HepG2 (cell line): ENCODE data around the gene JAZF1. TPM values are rescaled to one million over a fixed set of nuclear protein-coding genes. Genes with fewer than 3 reads are reported as not detected.

ENCODE experiments used
- ATAC-seq: fragments of 200-7000 bp; cut with Tn5 transposase; 3 replicates; pipeline ENCODE4 v1.9.1; 2020; ENCODE audit warnings: mild to moderate bottlenecking, moderate library complexity
- BruUV-seq: library from RNA; stranded (reverse); fragments of 400-500 nt; replicated peaks from 2 replicates; lab custom pipeline; 2021; lab: Mats Ljungman, UMichigan
- CTCF ChIA-PET: fragments of 300-600 bp; formaldehyde crosslinking; extraction: SDS; loops from one replicate; lab custom pipeline; 2021; ENCODE audit warnings: low total read pairs, inconsistent platforms, low intra/inter-chr PET ratio; lab: Yijun Ruan, JAX
- POLR2A ChIA-PET: fragments of 350-600 bp; sonication (Branson Sonifier 250); formaldehyde crosslinking; loops from one replicate; lab custom pipeline; 2020; ENCODE audit warnings: antibody characterized with exemption, inconsistent platforms; lab: Yijun Ruan, JAX
- DNase-seq: peaks from one replicate; pipeline ENCODE4 v3.0.0-alpha.2; 2015; ENCODE audit warnings: low spot score
- FAIRE-seq: peaks from 3 replicates; lab custom pipeline; 2011; peaks lifted over from hg19 to GRCh38; lab: Jason Lieb, UNC
- H2AFZ ChIP-seq: one replicate; pipeline ENCODE4 v1.6.1; 2011; ENCODE audit warnings: low read length, inconsistent platforms
- H3K27ac ChIP-seq: fragments of 300-600 bp; 3 replicates; pipeline ENCODE4 v1.8.0; 2011; ENCODE audit warnings: mixed run types, mild to moderate bottlenecking, mixed read lengths, low read length, inconsistent platforms; ENCODE audit not compliant: insufficient read depth; ENCODE audit errors: extremely low read length
- H3K27me3 ChIP-seq, 2 experiments: fragments of 200-600 bp in 1 of 2; 2 replicates in 1 of 2; 3 replicates in 1 of 2; pipeline versions ENCODE4 v1.6.0 to v1.8.0; 2011; ENCODE audit warnings: low read length in 2 of 2, mild to moderate bottlenecking in 2 of 2, moderate library complexity in 2 of 2, inconsistent platforms in 1 of 2; ENCODE audit not compliant: insufficient read depth in 2 of 2, control insufficient read depth in 1 of 2
- H3K36me3 ChIP-seq, 2 experiments: fragments of 200-600 bp in 1 of 2; replicated peaks in 1 of 2; 2 replicates in 1 of 2; 3 replicates in 1 of 2; pipeline versions ENCODE4 v1.5.1 to v1.8.0; 2011; ENCODE audit warnings: low read length in 2 of 2, inconsistent platforms in 1 of 2; ENCODE audit not compliant: insufficient read depth in 2 of 2, control insufficient read depth in 1 of 2
- H3K4me1 ChIP-seq: 2 replicates; pipeline ENCODE4 v1.5.1; 2012; ENCODE audit warnings: low read length, inconsistent platforms; ENCODE audit not compliant: insufficient read depth
- H3K4me2 ChIP-seq: 2 replicates; pipeline ENCODE4 v1.6.0; 2011; ENCODE audit warnings: low read depth, low read length, inconsistent platforms
- H3K4me3 ChIP-seq, 3 experiments: fragments of 200-600 bp in 1 of 3; sonication (generic), shearing (Covaris generic) in 1 of 3; replicated peaks in 1 of 3; 2 replicates each; pipeline ENCODE4 v1.5.1; 2011 to 2016; ENCODE audit warnings: low read length in 3 of 3, inconsistent platforms in 2 of 3, low read depth in 2 of 3, mild to moderate bottlenecking in 2 of 3, control low read depth in 1 of 3, mixed read lengths in 1 of 3; ENCODE audit not compliant: insufficient read depth in 1 of 3
- H3K79me2 ChIP-seq: one replicate; pipeline ENCODE4 v1.6.1; 2011; ENCODE audit warnings: low read length, inconsistent platforms; ENCODE audit not compliant: insufficient read depth
- H3K9ac ChIP-seq: 2 replicates; pipeline ENCODE4 v1.6.0; 2011; ENCODE audit warnings: mild to moderate bottlenecking, low read depth, low read length, inconsistent platforms; ENCODE audit not compliant: insufficient read depth
- H3K9me3 ChIP-seq: 2 replicates; pipeline ENCODE4 v1.5.1; 2012; ENCODE audit warnings: mild to moderate bottlenecking, low read length
- H4K20me1 ChIP-seq: 2 replicates; pipeline ENCODE4 v1.6.0; 2011; ENCODE audit warnings: inconsistent platforms, mild to moderate bottlenecking, low read length, moderate library complexity; ENCODE audit not compliant: insufficient read depth
- BCLAF1 ChIP-seq: fragments of 450-650 bp; IDR thresholded peaks from 2 replicates; pipeline ENCODE4 v1.6.1; 2017; ENCODE audit warnings: mild to moderate bottlenecking
- CC2D1A ChIP-seq: sonication (generic); formaldehyde crosslinking; IDR thresholded peaks from 2 replicates; pipeline ENCODE4 v1.8.1; 2023; ENCODE audit warnings: mild to moderate bottlenecking, missing genetic modification reagents
- ESRRA ChIP-seq: sonication (generic); formaldehyde crosslinking; IDR thresholded peaks from 2 replicates; pipeline ENCODE4 v1.5.1; 2020; ENCODE audit warnings: mild to moderate bottlenecking, low read depth, missing genetic modification reagents
- PHF20 ChIP-seq: sonication (generic); formaldehyde crosslinking; IDR thresholded peaks from 2 replicates; pipeline ENCODE4 v1.5.0; 2020; ENCODE audit warnings: mild to moderate bottlenecking, missing genetic modification reagents
- RBAK ChIP-seq: sonication (generic); formaldehyde crosslinking; IDR thresholded peaks from 2 replicates; pipeline ENCODE4 v1.5.1; 2020; ENCODE audit warnings: mild to moderate bottlenecking, missing genetic modification reagents
- ZMYM3 ChIP-seq: sonication (generic); formaldehyde crosslinking; IDR thresholded peaks from 2 replicates; pipeline ENCODE4 v1.5.1; 2020; ENCODE audit warnings: mild to moderate bottlenecking, missing genetic modification reagents
- ZNF160 ChIP-seq: sonication (generic); formaldehyde crosslinking; IDR thresholded peaks from 2 replicates; pipeline ENCODE4 v1.8.0; 2022; ENCODE audit warnings: mild to moderate bottlenecking, inconsistent platforms, missing genetic modification reagents
- ZNF543 ChIP-seq: sonication (generic); formaldehyde crosslinking; IDR thresholded peaks from 2 replicates; pipeline ENCODE4 v1.4.0; 2020; ENCODE audit warnings: mild to moderate bottlenecking, missing genetic modification reagents
- WGBS: methylation state at CpG from one replicate; pipeline ENCODE4 v1.1.6; 2017; ENCODE audit warnings: low lambda C conversion rate; 5-methylcytosine and 5-hydroxymethylcytosine counted together
- in situ Hi-C: cut with HindIII; loops from 2 replicates; pipeline ENCODE4 v1.10.0; 2017; ENCODE audit warnings: low pct_unique_long_range_greater_than_20kb; ENCODE audit not compliant: extremely low pct_ligation_motif_present
- intact Hi-C: fragments of 100-400 bp; cut with micrococcal nuclease; formaldehyde crosslinking; loops from one replicate; pipeline ENCODE4 v1.10.0; 2022; ENCODE audit not compliant: unreplicated experiment
- polyA plus RNA-seq, 8 experiments: library from polyadenylated mRNA; depleted of rRNA in 3 of 8; stranded (reverse) in 7 of 8; unstranded in 1 of 8; fragments of >200 nt; fragmentation: Illumina TruSeq in 4 of 8; extraction: Trizol in 4 of 8; gene quantifications; 2 replicates each; pipeline versions ENCODE4 v1.2.1 to v1.2.3, GENCODE V29; 2011 to 2016; ENCODE audit warnings: low read depth in 4 of 8, missing spikeins in 1 of 8, mixed read lengths in 1 of 8; ENCODE audit not compliant: insufficient read depth in 1 of 8
- total RNA-seq, 5 experiments: library from RNA; depleted of rRNA; stranded (reverse); fragments of >200 nt; fragmentation: Illumina TruSeq; extraction: Trizol; gene quantifications; 2 replicates each; pipeline ENCODE4 v1.2.3, GENCODE V29; 2016; ENCODE audit warnings: low read depth in 1 of 5

The JAZF1 gene
- total and polyA plus RNA-seq, 2 of the 13 experiments (the other 11 are each of a cell fraction or from before 2014, with no cell fraction given): not detected

GRCh38 chr7:27973625-27974024 lies 207.0 kb downstream of the JAZF1 start:
- Histone ChIP-seq H3K9me3 (no peaks in the 10 kb centered on the region), H3K4me1 (no peaks in the 10 kb centered on the region), H3K36me3 (no peaks in the 10 kb centered on the region), H4K20me1 (no peaks in the 10 kb centered on the region), H3K4me3 (no peak overlapping the region), H3K27ac (no peak overlapping the region), H3K79me2 (no peaks in the 10 kb centered on the region), H2AFZ (no peak overlapping the region), H3K9ac (no peak overlapping the region), H3K27me3 (peaks cover 0 to 5% of the 10 kb centered on the region in 2 experiments; a peak in 1 of 5 replicates), H3K4me2 (no peak overlapping the region)
- intact Hi-C loops (no loop called here), in situ Hi-C loops (no loop called here)
- ChIA-PET POLR2A (no interaction called here), CTCF (no interaction called here)
- WGBS: 8% methylated on average over 3 of the region's 3 CpGs
- ATAC-seq (no peak), FAIRE-seq (no peak), DNase-seq (no peak)
- BruUV-seq: no TSS peak
- TF ChIP-seq BCLAF1: no peak

GRCh38 chr7:27972276-27972675 lies 208.3 kb downstream of the JAZF1 start:
- ChIA-PET POLR2A (no interaction called here), CTCF (no interaction called here)
- intact Hi-C loops: no loop called here
- Histone ChIP-seq H2AFZ (no peak overlapping the region), H3K9ac (no peak overlapping the region), H3K4me2 (no peak overlapping the region), H3K36me3 (no peaks in the 10 kb centered on the region), H3K79me2 (no peaks in the 10 kb centered on the region), H3K27me3 (peaks cover 0 to 5% of the 10 kb centered on the region in 2 experiments; a peak in 1 of 5 replicates), H4K20me1 (no peaks in the 10 kb centered on the region), H3K9me3 (no peaks in the 10 kb centered on the region), H3K27ac (no peak overlapping the region), H3K4me3 (no peak overlapping the region), H3K4me1 (no peaks in the 10 kb centered on the region)
- no peak for FAIRE-seq
- no peak for DNase-seq
- no peak for ATAC-seq
- TF ChIP-seq ZNF543 (CRISPR knock-in tag): no peak
- TF ChIP-seq ESRRA (CRISPR knock-in tag): no peak
- TF ChIP-seq PHF20 (CRISPR knock-in tag): no peak
- no peak for TF ChIP-seq RBAK
- no peak for TF ChIP-seq ZNF160 (CRISPR knock-in tag)
- TF ChIP-seq CC2D1A (CRISPR knock-in tag): no peak
- no peak for TF ChIP-seq ZMYM3 (CRISPR knock-in tag)
- in situ Hi-C loops: no loop called here
- no TSS peak for BruUV-seq
- 44% methylated on average over 2 of the region's 2 CpGs for WGBS
